ENCODE measurements around the gene DGKQ.
A peak's percentile ranks its signal among the peaks of the same experiment; 100 is the strongest.

DGKQ gene

DNA sequence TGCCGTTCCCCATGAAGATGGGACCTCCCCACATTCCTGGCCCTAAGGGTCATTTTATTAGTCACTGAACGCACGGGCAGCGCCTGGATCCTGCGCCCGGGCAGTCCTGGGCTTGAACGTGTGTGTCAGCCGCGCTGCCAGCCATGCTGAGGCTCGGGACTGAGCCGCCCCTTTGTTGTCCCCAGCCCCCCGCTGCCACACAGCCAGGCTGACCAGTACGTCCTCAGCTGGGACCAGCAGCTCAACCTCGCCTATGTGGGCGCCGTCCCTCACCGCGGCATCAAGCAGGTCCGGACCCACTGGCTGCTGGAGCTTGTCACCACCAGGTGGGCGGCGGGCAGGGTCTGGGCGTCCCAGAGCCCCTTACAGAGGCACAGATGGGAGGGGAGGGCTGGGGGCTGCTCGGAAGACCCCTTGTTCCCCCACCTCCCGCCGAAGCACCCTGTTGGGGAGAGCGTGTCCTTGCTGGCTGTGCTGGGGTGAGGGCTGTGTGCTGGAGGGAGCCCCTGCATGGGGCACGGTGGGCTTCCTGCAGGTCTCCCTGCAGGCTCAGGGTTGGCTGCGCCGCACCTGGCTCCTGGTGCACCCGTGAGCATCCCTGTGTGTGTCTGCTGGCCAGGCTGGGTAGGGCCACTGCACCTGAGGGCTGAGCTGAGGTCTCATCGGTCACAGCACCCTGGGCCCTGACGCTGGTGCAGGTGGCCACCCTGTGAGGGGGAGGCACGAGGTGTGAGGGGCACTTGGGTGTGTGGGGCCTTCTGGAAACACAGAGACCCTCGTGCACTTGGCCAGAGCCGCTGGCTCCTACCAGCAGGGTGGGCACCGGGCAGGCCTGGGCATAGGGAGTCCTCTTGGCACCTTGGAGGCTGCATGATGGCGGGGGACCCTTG is 14.5 kb upstream of the DGKQ start:
- DNase-seq (ENCODE audit: low read depth, low spot score): no peak
- CTCF ChIA-PET: interaction anchor here (0.8 to 2.8 kb wide), 10 partner anchors 9 to 304 kb away, joined by 3 to 21 read pairs (median 4); partner anchors contain the start of genes DGKQ, GAK and TMEM175
- POLR2A ChIA-PET: interaction anchor here (0.8 to 1.2 kb wide), 3 partner anchors 11 to 194 kb away, joined by 3 read pairs; partner anchors contain the start of genes GAK and TMEM175
- H3K4me3 ChIP-seq (ENCODE audit: low read depth, low read length): peak overlapping the region; percentile 74
- TF ChIP-seq, protein P1, sequence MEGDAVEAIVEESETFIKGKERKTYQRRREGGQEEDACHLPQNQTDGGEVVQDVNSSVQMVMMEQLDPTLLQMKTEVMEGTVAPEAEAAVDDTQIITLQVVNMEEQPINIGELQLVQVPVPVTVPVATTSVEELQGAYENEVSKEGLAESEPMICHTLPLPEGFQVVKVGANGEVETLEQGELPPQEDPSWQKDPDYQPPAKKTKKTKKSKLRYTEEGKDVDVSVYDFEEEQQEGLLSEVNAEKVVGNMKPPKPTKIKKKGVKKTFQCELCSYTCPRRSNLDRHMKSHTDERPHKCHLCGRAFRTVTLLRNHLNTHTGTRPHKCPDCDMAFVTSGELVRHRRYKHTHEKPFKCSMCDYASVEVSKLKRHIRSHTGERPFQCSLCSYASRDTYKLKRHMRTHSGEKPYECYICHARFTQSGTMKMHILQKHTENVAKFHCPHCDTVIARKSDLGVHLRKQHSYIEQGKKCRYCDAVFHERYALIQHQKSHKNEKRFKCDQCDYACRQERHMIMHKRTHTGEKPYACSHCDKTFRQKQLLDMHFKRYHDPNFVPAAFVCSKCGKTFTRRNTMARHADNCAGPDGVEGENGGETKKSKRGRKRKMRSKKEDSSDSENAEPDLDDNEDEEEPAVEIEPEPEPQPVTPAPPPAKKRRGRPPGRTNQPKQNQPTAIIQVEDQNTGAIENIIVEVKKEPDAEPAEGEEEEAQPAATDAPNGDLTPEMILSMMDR (IDR thresholded peaks at IDR 0.05; ENCODE audit: insufficient read depth, low read length, missing control alignments): no peak

DNA sequence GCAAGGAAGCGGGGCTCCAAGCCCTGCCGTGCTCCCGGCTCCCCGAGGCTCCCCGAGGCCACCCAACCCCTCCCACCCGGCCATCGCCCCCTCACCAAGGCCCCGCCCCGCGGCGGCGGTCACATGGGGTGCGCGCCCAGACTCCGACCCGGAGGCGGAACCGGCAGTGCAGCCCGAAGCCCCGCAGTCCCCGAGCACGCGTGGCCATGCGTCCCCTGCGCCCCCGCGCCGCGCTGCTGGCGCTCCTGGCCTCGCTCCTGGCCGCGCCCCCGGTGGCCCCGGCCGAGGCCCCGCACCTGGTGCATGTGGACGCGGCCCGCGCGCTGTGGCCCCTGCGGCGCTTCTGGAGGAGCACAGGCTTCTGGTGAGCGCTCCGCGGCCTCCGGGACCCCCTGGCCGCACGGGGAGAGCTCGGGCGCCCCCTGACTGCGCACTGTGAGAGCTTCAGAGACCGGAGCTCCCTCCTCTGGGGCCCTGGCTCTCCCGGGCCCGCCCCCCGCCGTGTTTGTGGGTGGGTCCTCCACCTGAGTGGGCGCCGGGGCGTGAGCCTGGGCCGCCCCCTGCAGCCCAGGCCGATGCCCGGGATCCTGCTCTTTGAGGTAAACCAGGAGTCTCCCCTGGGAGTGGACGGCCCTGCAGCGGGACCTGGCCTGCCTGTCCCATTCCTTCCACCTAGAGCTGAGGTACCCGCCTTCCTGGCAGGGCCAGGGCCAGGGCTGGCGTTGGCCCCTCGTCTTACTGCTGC is 13.7 kb upstream of the DGKQ start, which contains the start of gene IDUA:
TSS of gene IDUA (plus strand) at position 166 of the 745 bp plus-strand sequence. CDS start at position 207, 41 bp downstream.
- no peak for DNase-seq (ENCODE audit: low read depth, low spot score)
- POLR2A ChIA-PET: interaction anchor here (0.8 to 1.2 kb wide), 3 partner anchors 12 to 193 kb away, joined by 3 read pairs; partner anchors contain the start of genes GAK and TMEM175
- TF ChIP-seq, protein P1 (IDR thresholded peaks at IDR 0.05; ENCODE audit: insufficient read depth, low read length, missing control alignments): peak; percentile 70
- H3K4me3 ChIP-seq (ENCODE audit: low read depth, low read length): peak within 1 kb of the TSS; percentile 74
- CTCF ChIA-PET: interaction anchor here (0.8 to 2.8 kb wide), 10 partner anchors 8 to 303 kb away, joined by 3 to 21 read pairs (median 4); partner anchors contain the start of genes DGKQ, GAK and TMEM175

DNA sequence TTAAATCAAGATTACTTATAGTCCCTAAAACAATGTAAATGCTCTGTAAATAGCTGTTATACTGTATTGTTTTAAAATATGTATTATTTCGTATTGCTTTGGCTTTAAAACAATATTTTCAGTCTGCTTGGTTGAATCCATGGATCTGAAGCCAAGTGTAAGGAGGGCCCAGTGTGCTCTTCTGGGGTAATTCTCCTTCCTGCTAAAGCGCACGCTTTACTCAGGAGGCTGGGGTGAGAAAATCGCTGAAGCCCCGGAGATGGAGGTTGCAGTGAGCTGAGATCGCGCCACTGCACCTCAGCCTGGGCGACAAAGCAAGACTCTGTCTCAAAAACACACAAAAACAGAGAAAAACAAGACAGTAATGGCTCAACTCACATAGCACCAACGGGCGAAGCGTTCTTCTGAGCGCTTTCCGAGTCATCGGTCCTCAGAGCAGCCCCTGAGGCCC is 13.1 kb upstream of the DGKQ start:
- no peak for DNase-seq (ENCODE audit: low read depth, low spot score)
- POLR2A ChIA-PET: interaction anchor here (1.0 to 1.2 kb wide), 2 partner anchors 12 to 192 kb away, joined by 3 read pairs; no protein-coding TSS in a partner anchor
- H3K4me3 ChIP-seq (ENCODE audit: low read depth, low read length): peak overlapping the region; percentile 74
- TF ChIP-seq, protein P1 (IDR thresholded peaks at IDR 0.05; ENCODE audit: insufficient read depth, low read length, missing control alignments): no peak
- CTCF ChIA-PET: interaction anchor here (1.0 to 2.8 kb wide), 9 partner anchors 7 to 302 kb away, joined by 3 to 21 read pairs (median 4); partner anchors contain the start of genes GAK and TMEM175

DNA sequence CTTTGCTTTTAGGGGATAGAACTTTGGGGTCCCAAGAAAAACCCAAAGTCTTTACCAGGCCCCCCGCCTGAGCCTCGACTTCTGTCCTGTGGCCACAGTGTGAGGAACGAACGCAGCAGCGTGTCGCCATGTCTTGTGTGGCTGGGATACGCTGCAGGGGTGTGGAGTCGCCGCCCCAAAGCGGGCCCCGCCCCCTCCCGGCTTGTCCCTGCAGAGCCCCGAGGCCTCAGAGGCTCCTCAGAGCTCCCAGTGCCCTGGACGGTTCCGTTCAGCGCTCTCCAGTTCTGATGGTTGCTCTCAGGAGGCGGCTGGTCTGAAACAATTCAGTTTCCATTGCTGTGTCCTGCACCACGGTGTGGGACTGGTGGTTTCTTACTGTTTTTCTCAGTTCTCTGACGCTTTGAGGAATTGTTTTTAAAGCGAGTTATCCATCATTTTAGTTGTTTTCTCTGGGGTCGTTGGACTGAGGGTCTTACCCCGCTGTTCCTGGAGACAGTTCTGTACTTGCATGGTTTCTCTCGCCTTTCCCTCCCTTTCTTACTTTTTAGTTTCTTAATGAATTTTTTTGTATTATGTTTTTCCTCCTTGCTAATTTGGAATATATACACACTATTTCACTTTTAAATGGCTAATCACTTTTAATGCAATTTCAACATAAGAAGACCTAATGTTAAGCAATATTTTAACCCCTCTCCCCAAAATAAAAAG is 11.9 kb upstream of the DGKQ start:
- ChIA-PET POLR2A (interaction anchor here (0.6 kb wide), 1 partner anchor 58 kb away, joined by 3 read pairs; no protein-coding TSS in a partner anchor), CTCF (interaction anchor here (2.8 kb wide), 1 partner anchor 244 kb away, joined by 21 read pairs; no protein-coding TSS in a partner anchor)
- TF ChIP-seq, protein P1 (IDR thresholded peaks at IDR 0.05; ENCODE audit: insufficient read depth, low read length, missing control alignments): no peak

DNA sequence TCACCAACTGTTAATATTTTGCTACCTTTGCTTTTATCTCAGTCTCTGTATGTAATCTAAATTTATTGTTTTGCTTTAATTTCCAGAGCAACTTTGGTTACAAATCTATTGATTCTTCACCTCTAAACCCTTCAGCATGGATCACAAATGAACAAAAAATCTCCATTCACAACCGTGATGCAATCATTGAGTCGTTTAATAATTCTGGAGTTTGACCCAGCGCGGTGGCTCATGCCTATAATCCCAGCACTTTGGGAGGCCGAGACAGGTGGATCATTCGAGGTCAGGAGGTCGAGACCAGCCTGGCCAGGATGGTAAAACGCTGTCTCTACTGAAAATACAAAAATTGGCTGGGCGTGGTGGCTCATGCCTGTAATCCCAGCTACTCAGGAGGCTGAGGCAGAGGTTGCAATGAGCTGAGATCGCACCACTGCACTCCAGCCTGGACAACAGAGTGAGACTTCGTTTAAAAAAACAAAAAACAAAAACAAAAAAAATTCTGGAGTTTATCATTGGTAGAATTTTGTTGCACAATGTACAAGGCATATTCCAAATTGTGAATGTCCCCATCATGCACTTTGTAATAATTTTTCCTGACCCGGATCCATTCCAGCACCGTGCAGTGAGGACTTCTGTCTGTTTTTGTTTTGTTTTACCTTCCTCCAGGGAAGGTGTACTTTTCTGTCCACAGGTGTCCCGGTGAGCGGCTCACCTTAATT is 11.1 kb upstream of the DGKQ start:
- H3K4me3 ChIP-seq (ENCODE audit: low read depth, low read length): peak overlapping the region; percentile 32
- TF ChIP-seq, protein P1 (IDR thresholded peaks at IDR 0.05; ENCODE audit: insufficient read depth, low read length, missing control alignments): no peak
- no peak for DNase-seq (ENCODE audit: low read depth, low spot score)
- ChIA-PET POLR2A (no interaction called here), CTCF (interaction anchor here (1.0 kb wide), 1 partner anchor 242 kb away, joined by 3 read pairs; no protein-coding TSS in a partner anchor)

More for the DNA sequence above, 11.9 kb upstream of the DGKQ start:
- DNase-seq (ENCODE audit: low read depth, low spot score): no peak
- peak overlapping the region; percentile 32 for H3K4me3 ChIP-seq (ENCODE audit: low read depth, low read length)

Data from AG04449 (cell line).